ENCODE measurements around the gene NDST1.

The NDST1 gene

DNA sequence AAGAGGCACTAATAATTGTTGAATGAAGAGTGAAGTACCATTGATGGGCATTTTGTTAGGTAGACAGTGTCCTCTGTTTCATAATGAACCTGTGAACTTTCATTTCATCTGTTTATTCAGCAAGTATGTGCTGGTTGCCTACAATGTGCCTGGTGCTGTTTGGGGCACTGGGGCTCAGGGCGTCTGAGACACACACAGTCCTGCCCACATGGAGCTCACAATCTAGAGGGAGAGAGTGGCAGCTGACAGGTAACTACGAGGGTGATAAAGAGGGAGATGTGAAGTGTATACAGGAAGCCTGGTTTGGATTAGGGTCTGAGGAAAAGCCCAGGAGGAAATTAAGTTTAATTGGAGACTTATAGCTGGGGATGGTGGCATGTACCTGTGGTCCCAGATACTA, 28.5 kb upstream of the NDST1 start:
- Histone ChIP-seq H3K4me3 (ENCODE audit: low read length) (no peak overlapping the region), H3K9me2 (replicated peaks; ENCODE audit: control insufficient read depth, low read length) (no peaks in the 10 kb centered on the region), H3K27ac (ENCODE audit: low read depth, low read length) (no peak overlapping the region), H3K79me2 (ENCODE audit: control insufficient read depth, low read length) (no peaks in the 10 kb centered on the region), H3K4me1 (ENCODE audit: control insufficient read depth, low read length) (peaks cover 38% of the 10 kb centered on the region), H3K27me3 (ENCODE audit: control insufficient read depth, low read length) (no peaks in the 10 kb centered on the region), H3K36me3 (ENCODE audit: control insufficient read depth, low read length) (no peaks in the 10 kb centered on the region), H3K9me3 (ENCODE audit: control insufficient read depth, insufficient read depth, low read length) (no peaks in the 10 kb centered on the region), H3F3A (ENCODE audit: control insufficient read depth, insufficient read depth) (0 out of 2 replicates have a peak, but pooled peaks cover 3% of the 10 kb centered on the region), H4K20me1 (ENCODE audit: control insufficient read depth, insufficient read depth, low read depth, low read length) (no peaks in the 10 kb centered on the region), H3K4me2 (ENCODE audit: low read length) (no peak overlapping the region)
- no peak for TF ChIP-seq EZH2phosphoT487 (IDR thresholded peaks at IDR 0.05; ENCODE audit: borderline replicate concordance, low read length)
- TF ChIP-seq, protein P1, sequence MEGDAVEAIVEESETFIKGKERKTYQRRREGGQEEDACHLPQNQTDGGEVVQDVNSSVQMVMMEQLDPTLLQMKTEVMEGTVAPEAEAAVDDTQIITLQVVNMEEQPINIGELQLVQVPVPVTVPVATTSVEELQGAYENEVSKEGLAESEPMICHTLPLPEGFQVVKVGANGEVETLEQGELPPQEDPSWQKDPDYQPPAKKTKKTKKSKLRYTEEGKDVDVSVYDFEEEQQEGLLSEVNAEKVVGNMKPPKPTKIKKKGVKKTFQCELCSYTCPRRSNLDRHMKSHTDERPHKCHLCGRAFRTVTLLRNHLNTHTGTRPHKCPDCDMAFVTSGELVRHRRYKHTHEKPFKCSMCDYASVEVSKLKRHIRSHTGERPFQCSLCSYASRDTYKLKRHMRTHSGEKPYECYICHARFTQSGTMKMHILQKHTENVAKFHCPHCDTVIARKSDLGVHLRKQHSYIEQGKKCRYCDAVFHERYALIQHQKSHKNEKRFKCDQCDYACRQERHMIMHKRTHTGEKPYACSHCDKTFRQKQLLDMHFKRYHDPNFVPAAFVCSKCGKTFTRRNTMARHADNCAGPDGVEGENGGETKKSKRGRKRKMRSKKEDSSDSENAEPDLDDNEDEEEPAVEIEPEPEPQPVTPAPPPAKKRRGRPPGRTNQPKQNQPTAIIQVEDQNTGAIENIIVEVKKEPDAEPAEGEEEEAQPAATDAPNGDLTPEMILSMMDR (IDR thresholded peaks at IDR 0.05; ENCODE audit: low read depth, low read length, poor library complexity, severe bottlenecking), result no peak

DNA sequence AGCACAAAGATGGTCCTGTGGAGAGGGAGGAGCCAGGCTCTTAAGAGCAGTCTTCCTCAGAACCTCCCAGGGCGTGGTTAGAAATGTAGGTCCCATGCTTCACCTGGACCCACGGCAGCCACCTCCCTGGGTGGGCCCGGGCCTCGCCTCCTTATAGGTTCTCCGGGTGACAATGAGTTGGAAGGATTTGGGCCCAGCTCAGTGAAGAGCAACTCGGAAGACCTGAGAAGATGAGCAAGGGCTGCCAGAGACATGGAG, 26.3 kb upstream of the NDST1 start:
- no peaks in the 10 kb centered on the region for H3K9me2 ChIP-seq (replicated peaks; ENCODE audit: control insufficient read depth, low read length)

DNA sequence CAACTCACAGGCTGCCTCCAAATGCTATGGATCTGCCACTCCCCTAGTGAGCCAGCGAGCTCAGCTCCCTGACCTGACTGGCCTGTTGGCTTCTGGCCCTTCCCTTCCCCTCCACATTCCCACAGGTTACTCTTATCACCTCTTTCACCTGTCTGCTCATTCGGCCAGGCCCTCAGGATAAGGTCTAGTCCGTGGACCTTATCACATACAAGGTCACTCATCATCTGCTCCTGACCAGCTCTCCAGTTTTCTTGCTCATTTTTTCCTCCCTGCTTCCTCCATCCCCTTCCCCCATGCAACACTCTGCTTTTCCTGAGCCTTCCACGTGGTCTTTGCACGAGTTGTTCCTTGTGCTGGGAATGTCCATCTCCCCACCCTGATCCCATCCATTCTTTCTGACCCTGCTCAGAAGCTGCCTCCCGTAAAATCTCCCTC, 25.9 kb upstream of the NDST1 start:
- Histone ChIP-seq H3K4me3 (ENCODE audit: low read length) (no peak overlapping the region), H3K27ac (ENCODE audit: low read depth, low read length) (no peak overlapping the region), H3K4me2 (ENCODE audit: low read length) (no peak overlapping the region), H3K36me3 (ENCODE audit: control insufficient read depth, low read length) (no peaks in the 10 kb centered on the region), H3K4me1 (ENCODE audit: control insufficient read depth, low read length) (peaks cover 27% of the 10 kb centered on the region), H3K9me3 (ENCODE audit: control insufficient read depth, insufficient read depth, low read length) (no peaks in the 10 kb centered on the region), H4K20me1 (ENCODE audit: control insufficient read depth, insufficient read depth, low read depth, low read length) (no peaks in the 10 kb centered on the region), H3K79me2 (ENCODE audit: control insufficient read depth, low read length) (peaks cover 5% of the 10 kb centered on the region), H3K9me2 (replicated peaks; ENCODE audit: control insufficient read depth, low read length) (no peaks in the 10 kb centered on the region), H3F3A (ENCODE audit: control insufficient read depth, insufficient read depth) (peaks cover under 1% of the 10 kb centered on the region; the same call in 1 of the 2 replicates), H3K27me3 (ENCODE audit: control insufficient read depth, low read length) (no peaks in the 10 kb centered on the region)
- TF ChIP-seq, protein P1 (IDR thresholded peaks at IDR 0.05; ENCODE audit: low read depth, low read length, poor library complexity, severe bottlenecking), result no peak
- TF ChIP-seq EZH2phosphoT487 (IDR thresholded peaks at IDR 0.05; ENCODE audit: borderline replicate concordance, low read length), result no peak

More for the DNA sequence above, 26.3 kb upstream of the NDST1 start:
- Histone ChIP-seq H3F3A (ENCODE audit: control insufficient read depth, insufficient read depth) (no peaks in the 10 kb centered on the region), H3K27ac (ENCODE audit: low read depth, low read length) (no peak overlapping the region), H4K20me1 (ENCODE audit: control insufficient read depth, insufficient read depth, low read depth, low read length) (no peaks in the 10 kb centered on the region), H3K27me3 (ENCODE audit: control insufficient read depth, low read length) (no peaks in the 10 kb centered on the region), H3K4me2 (ENCODE audit: low read length) (no peak overlapping the region), H3K36me3 (ENCODE audit: control insufficient read depth, low read length) (no peaks in the 10 kb centered on the region), H3K4me1 (ENCODE audit: control insufficient read depth, low read length) (peaks cover 27% of the 10 kb centered on the region), H3K4me3 (ENCODE audit: low read length) (no peak overlapping the region), H3K79me2 (ENCODE audit: control insufficient read depth, low read length) (peaks cover 2% of the 10 kb centered on the region), H3K9me3 (ENCODE audit: control insufficient read depth, insufficient read depth, low read length) (no peaks in the 10 kb centered on the region)
- no peak for TF ChIP-seq EZH2phosphoT487 (IDR thresholded peaks at IDR 0.05; ENCODE audit: borderline replicate concordance, low read length)
- TF ChIP-seq, protein P1 (IDR thresholded peaks at IDR 0.05; ENCODE audit: low read depth, low read length, poor library complexity, severe bottlenecking), result no peak
